NCI-H446 (cell line): ENCODE results near the gene KLHL29.
A peak's percentile ranks its signal among the peaks of the same experiment; 100 is the strongest.

Experiments used
- DNase-seq, 2 experiments: peaks; one replicate each; lab custom pipeline; 2025; lab: John Stamatoyannopoulos, UW

The KLHL29 gene

DNA sequence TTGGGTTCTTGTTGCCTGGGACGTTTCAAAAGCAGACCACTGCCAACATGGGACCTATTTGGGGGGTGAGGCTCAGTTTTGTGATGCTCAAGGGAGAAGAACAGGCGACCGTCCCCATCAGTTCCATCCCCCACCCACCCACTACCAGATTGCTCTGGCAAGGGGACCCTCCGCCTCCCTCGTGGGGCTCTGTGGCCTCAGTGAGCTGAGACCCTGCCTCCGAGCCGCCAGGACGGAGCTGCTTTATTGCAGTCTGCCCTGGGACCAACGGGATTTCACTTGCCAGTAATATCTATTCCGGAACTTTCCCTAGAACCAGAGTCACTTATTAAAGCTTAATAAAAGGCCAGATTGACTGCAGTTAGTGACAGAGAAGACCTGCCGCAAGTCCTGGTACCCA is 146.3 kb downstream of the KLHL29 start:
- DNase-seq: no peak

DNA sequence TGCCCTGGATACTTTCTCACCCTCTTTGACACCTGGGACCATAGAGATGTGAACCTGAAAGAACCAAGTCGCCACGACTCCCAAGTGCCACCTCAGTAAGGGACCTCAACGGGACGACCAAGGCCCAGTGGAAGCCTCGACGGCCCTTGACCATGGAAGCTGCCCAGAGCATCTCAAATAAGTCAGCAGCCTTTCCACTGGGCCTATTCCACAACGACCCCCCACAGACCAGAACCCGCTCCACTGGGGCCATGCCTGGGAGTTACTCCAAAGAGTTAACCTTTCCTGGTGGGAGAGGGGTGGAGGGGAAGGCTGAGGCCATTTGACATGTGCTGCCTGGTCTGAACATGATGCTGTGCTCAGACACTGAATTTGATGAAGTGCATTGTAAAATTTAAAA is 146.9 kb downstream of the KLHL29 start:
- DNase-seq: no peak

GRCh38 chr2:23532391-23533337 is 147.7 kb downstream of the KLHL29 start:
- peak; percentile 73 to 79 for DNase-seq

- DNase-seq: peak; percentile 40 to 64
Observed at GRCh38 chr2:23533338-23533695, 148.3 kb downstream of the KLHL29 start.

DNA sequence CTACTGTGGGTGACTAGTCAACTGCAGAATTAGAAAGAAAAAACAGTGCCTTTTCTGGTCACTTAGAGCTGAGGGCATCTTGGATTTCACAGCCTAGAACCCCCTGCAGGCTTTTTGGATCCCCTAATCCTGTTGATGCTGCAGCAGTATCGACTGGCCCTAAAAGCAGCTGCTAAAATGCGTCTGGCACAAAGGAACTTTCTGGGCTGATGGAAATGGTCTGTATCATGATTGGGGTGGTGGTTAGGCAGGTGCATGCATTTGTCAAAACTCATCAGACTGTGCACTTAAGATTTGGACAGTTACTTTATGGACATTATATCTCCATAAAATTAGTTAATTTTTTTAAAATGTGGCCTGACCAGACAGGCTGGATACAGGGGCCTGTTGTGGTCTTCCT is 149.8 kb downstream of the KLHL29 start:
- no peak for DNase-seq

GRCh38 chr2:23536326-23536725 is 151.3 kb downstream of the KLHL29 start:
- DNase-seq: peak; percentile 39 to 73

DNA sequence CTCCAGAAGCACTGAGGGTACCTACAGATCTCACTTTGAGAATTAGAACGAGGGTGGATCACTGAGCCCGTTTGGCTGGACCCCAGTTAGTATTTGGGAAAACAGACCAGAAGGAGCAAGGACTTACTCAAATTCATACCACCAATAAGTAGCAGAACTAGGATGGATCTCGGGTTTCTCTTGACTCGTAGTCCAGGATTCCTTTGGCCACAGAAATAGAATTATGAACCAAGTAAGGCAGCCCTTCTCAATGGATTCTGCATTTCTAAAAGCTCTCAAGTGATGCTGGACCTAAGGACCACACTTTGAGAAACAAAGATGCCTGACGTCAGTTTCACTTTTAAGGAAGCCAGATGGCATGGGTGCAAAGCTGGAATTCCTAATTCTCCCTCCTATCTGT is 153.0 kb downstream of the KLHL29 start:
- DNase-seq: no peak

DNA sequence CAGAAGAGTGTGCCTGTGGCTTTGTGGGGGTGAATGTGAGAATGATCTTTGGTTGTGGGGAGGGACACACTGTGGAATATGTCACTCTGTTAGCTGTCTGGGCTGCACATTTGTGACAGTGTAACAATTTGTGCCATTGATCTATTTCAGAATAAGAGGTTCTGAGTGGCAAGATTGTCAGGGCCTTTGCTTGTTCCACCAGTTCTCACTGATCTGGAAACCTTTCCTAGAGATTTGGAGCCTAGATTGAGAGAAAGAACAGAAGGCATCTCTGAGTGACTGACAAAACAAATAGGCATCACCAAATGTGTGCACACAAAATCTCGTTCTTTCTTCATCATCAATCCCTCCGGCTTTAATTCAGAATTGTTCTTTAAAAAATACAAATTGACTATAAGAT is 153.6 kb downstream of the KLHL29 start:
- no peak for DNase-seq

- peak in 1 of 2 experiments; percentile 36 for DNase-seq
Observed at GRCh38 chr2:23540804-23541360, 155.9 kb downstream of the KLHL29 start.

GRCh38 chr2:23541503-23542229 is 156.7 kb downstream of the KLHL29 start:
- DNase-seq: peak; percentile 29 to 71

GRCh38 chr2:23542230-23542789 is 157.3 kb downstream of the KLHL29 start:
- no peak for DNase-seq

GRCh38 chr2:23543302-23543701 is 158.3 kb downstream of the KLHL29 start:
- DNase-seq: no peak

- DNase-seq: no peak
Observed at GRCh38 chr2:23543728-23544127, 158.7 kb downstream of the KLHL29 start.

GRCh38 chr2:23544589-23545295 is 159.8 kb downstream of the KLHL29 start:
- DNase-seq: no peak

GRCh38 chr2:23545396-23545795 is 160.4 kb downstream of the KLHL29 start:
- DNase-seq: peak in 1 of 2 experiments; percentile 53

DNA sequence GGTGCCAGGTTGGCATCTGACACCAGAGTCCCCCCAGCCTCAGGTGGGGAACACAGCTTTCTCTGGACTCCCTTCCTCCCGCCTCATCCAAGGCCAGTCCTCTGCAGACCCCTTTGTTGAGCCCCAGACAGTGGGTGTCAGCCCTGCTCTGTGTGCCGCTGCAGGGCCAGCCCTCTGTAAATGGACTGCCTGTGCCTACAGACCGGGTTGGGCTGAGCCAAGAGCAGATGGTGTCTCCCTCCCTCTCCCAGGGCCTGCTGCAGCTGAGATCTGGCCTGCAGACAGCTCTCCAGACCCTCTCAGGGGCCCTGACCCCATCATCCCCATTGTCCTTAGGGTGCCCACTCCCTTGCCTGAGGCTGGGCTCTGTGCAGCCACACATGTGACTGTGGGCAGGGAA is 160.8 kb downstream of the KLHL29 start:
- peak; percentile 25 to 67 for DNase-seq

- no peak for DNase-seq
Observed at GRCh38 chr2:23546913-23547312, 161.9 kb downstream of the KLHL29 start.

GRCh38 chr2:23547725-23548124 is 162.7 kb downstream of the KLHL29 start:
- DNase-seq: no peak

- DNase-seq: no peak
Observed at GRCh38 chr2:23548143-23548769, 163.3 kb downstream of the KLHL29 start.

DNA sequence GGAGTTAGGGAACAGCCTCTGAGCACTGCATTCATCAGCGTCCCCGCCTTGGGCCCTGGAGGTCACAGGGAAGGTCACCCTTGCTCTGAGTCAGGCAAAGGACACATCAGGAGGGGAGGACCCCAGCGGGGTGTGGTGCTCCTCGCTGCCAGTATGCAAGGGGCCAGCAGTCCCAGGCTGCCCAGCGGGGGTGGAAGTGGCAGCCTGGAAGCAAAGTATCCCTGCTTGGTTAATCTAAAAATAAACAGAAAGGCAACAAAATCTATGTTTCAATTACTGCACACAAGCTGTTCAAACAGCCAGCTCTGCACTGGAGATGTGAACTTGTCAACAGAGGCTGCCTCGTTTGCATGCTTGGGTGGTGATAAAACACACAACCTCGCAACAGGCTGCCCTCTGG is 164.1 kb downstream of the KLHL29 start:
- DNase-seq: peak; percentile 46 to 79

GRCh38 chr2:23549821-23550530 is 165.0 kb downstream of the KLHL29 start:
- no peak for DNase-seq
